ENCODE data around the gene GRK5.
"Not testable (repeated sequence)": the region's sequence is repeated elsewhere in the genome, so short reads cannot be mapped to it uniquely, and the experiment has no call there.

GRK5 gene

DNA sequence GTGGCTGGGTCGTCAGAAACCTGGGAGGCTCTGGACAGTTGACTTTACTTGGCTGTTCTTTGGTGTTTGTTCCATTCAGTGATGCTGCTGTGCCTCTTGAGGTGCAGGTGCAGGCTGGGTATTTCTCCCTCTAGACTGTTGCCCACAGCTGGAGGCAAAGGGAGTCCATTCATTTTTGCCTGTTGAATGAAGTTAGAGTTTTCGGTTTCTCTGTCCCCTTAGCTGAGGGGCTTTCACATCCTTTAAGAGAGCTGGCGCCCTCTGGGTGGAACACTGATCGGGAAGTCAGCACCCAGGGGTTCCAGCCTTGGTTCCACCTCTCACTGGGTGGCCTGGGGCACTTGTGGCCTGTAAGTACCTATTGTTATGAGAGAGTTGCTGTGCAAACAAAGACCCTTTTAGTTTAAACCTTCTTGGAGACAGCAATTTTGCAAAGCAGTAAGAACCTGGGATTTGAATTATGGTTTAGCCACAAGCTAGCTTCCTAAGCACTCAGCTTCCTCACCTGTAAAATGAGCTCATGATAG is 67.2 kb downstream of the GRK5 start:
- DNase-seq (ENCODE audit: low spot score): no peak

DNA sequence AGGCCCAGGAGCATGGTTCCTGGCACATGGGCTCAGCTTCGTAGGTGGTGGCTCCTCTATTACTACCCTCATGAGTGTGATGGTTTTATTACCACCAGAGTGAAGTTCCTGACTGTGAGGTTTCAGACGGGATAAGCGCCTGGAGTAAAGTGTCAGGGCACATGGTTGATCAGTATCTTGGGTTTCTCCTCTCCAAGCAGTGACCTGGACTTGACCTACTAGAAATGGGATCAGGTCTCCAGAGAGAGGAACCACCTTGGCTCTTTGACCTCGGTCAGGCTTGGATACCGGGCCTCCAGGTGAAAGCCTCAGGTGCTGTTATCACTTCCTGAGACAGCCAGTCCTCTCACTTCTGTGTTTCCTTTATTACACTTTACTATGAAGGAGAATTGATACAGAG is 67.7 kb downstream of the GRK5 start:
- no peak for DNase-seq (ENCODE audit: low spot score)

DNA sequence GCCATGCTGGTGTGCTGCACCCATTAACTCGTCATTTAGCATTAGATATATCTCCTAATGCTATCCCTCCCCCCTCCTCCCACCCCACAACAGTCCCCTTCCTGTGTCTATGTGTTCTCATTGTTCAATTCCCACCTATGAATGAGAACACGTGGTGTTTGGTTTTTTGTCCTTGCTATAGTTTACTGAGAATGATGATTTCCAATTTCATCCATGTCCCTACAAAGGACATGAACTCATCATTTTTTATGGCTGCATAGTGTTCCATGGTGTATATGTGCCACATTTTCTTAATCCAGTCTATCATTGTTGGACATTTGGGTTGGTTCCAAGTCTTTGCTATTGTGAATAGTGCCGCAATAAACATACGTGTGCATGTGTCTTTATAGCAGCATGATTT is 68.8 kb downstream of the GRK5 start:
- not testable (repeated sequence) for DNase-seq (ENCODE audit: low spot score)

DNA sequence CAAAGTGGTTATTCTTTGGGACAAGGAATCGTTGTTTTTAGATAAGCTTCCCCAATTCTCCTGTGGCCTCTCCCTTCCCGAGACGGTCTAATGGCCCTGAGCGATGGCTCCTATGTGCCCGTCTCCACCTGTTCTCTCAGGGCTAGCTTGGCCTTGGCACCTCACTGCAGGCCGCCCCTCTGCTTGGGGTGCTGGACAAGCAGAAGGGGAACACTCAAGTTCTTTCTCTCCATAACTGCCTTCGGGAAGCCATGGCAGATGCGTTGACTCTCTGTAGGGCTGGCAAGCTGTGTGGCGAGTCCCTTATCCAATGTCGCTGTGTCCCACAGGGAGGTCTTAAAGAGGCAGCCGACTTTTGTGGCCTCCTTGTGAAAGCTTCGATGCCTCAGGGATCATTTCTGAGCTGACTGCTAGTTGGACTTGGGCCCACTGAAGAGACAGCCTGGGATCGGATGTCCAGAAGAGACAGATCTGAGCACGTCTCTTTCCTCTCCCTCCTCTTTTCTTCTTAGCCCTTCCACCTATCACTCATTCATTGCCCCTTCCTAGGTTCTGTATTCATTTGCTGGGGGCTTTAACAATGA is 70.8 kb downstream of the GRK5 start:
- DNase-seq (ENCODE audit: low spot score): no peak

DNA sequence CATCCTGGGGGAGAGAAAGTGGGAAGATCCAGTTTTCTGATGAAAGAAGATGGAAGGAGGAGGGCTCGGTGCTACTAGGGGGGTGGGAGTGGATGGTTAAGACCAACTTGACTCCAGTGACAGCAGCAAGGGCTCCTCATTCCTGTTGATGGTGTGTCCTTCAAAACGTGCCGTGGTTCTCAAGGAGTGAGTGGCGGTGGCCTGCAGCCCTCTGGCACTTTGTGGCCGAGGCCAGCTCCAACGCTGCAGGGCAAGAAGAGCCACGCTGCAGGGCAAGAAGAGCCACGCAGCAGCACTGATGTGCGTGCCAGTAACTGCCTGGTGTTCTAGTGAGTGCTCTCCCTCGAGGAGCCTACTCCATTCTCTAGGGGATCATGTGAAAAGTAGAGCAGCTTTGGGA is 72.1 kb downstream of the GRK5 start:
- no peak for DNase-seq (ENCODE audit: low spot score)

DNA sequence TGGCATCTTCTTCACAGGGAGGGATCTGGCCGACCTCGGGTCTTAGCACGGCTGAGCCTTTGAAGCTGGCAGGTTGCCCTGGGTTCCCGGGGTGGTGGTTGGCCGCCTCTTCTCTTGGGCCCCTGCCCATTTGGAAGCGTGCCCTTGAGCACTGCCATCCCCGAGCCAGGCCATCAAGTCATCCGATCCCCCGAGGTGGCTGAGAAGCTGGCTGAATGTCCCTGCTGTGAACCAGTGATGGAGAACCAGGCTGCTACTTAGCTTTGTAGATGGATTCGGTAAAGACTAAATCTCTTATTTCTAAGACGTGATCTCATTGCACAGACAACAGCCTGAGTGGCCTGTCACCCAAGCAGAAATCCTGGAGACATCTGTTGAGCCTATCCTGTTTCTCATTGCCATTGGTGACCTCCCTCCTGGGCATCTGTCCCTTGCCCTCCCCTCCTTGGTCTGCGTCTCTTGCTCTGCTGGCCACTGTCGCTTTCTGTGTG is 74.3 kb downstream of the GRK5 start:
- peak; percentile 65 for DNase-seq (ENCODE audit: low spot score)

DNA sequence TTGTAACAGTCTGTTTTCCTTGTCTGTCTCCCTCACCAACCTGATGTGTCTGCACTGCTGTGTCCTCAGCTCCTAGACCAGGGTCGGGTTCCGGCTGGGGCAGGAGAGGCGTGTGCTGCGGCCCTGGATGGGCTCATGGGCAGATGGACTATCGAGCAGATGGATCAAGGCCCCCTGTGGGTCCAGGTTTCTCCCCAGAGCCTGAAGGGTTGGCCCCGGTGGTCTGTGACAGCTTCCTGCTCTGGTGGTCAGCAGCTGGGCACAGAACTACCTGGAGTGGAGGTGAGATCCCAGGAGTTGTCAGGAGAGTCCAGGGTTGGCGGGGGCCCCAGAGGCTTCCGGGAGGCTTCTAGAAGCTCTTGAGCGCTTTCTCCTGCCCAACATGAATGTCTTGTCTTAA is 75.1 kb downstream of the GRK5 start:
- DNase-seq (ENCODE audit: low spot score): no peak

DNA sequence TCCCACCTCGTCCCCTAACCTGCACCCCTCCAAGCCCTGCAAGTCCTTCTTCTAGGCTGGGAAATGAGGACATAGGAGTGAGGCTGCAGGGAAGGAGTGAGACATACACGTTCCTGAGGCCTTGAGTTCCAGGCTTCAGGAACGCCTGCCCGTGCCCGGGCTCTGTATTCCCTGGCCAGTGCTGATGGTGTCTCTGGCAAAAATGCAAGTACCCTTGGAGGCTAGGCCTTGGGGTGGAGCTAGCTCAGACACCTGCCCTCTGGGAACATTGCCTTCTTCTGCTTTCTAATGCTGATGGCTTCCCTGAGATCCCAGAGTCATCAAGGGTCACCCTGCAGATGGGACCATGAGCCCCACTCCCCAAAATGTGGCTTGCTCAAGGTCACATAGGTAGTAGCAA is 76.0 kb downstream of the GRK5 start:
- DNase-seq (ENCODE audit: low spot score): no peak

DNA sequence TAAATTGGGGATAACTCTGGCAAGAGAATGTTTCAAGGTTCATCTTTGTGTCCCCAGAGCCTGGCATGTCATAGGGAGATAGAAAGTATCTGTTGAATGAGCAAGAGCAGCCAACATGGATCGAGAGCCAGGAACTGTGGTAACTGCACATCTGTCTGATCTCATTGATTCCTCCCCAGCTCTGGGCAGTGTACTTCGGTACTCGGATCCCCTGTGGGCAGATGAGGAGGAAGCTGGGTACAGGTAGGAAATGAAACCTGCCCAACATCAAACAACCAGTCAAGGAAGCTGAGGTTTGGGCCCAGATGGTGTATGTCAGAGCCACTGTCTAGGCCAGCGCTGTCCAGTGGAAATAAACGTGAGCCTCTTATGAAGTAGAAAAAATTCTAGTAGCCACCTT is 76.4 kb downstream of the GRK5 start:
- no peak for DNase-seq (ENCODE audit: low spot score)

DNA sequence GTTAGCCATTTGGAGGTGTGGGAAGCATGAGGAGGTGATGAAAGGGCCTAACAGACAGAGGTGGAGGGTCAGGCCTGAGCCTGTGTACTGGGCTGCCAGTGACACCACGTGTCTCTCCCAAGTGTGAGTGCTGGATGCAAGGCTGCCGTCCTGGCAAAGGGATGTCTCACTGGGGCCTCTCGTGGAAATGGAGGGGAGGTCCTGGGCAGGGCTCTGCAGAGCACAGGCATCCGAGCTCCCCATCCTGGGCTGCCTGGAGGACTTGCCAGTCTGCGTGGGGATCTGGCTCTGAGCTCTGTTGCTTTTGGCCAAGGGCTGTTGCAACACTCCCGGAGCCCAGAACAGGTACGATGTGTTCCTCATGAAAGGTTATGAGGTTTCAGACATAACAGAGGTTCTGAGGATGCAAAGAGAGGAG is 77.3 kb downstream of the GRK5 start:
- DNase-seq (ENCODE audit: low spot score): no peak

DNA sequence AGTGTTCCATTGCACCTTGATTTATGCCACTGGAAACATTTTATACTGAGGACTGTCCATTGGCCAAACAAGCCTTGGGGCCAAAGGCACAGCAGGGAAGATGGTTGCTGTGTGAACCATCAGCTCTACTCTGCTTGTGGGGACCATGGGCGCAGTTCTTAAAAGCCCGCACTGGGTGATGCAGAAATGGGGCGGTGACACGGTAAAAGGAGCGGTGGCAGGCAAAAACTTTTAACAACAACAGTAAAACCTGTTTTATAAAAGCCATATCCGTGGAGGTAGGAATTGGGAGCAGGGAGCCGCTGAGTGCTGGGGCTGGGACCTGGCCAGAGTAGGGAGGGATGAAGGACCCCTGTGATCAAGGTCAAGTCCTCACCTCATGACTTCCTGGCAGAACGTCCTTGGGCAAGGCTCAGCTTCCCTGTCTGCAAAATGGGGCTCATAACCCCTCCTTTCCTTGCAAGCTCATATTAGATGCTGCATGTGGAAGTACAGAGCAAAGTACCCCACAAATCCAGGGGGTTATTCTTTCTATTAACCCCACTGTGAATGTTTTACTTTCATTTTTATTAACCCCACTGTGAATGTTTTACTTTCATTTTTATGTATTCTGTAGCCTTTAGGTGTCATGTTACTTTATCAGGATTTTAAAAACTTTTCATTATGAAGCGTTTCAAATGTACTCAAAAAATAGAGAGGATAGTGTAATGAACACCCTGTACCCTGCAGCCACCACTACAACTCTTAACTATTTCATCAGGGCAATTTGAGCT is 78.3 kb downstream of the GRK5 start:
- DNase-seq (ENCODE audit: low spot score): no peak

DNA sequence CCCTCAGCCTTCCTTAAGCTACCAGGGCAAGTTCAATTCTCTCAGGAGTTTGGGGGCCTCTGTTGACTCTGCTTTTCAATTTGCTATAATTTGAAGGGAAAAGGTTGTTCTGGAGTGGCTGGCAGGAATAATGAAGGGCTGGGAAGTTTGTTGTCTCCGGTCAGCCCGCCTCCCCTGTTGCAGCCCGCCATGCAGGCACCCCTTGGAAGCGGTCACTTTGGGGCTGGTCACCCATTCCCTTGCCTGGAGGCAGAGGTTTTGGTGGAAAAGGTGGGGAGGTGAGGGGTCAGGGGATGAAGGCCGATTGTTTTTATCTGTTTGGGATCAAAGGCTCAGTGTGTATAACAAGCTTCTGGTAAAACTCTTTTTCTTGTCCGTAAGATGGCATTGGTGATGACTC is 79.1 kb downstream of the GRK5 start:
- DNase-seq (ENCODE audit: low spot score): no peak

DNA sequence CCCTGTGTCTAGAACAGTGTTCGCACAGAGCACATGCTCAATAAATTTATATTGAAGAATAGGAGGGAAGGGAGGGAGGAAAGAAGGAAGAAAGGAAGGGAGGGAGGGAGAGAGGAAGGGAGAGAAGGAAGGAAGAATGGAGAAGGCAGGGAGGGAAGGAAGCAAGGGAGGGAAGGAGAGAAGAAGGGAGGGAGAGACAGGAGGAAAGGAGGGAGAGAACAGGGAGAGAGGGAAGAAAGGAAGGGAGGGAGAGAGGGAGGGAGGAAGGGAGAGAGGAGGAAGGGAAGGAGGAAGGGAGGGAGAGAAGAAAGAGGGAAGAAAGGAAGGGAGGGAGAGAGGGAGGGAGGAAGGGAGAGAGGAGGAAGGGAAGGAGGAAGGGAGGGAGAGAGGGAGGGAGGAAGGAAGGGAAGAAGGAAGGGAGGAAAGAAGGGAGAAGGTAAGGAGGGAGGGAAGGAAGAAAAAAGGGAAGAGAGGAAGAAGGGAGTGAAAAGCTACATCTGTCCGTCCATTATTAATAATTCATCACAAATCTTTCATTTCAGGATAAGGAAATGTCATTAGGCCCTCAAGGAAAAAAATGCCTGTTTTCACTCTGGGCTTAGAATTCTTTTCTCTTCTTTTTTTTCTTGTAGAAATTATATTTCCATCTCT is 79.7 kb downstream of the GRK5 start:
- DNase-seq (ENCODE audit: low spot score): no peak

DNA sequence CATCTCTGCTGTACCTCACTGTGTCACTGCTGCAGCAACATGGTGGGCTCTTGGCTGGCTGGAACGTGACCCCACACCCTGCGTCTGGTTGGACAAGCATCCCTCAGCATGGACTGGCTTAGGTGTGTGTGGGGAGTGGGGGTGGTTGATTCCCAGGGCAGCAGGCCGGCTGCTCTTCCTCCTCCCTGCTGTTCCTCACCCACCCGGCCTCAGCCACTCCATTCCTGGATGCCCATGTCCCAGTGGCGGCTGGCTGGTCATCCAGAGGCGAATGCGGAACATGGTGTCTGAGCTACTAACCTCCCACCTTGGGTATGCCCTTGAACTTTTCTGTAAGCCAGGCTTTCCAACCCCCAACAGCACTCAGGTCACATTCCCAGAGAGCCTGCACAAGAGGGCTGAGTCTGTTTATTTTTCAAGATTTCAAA is 81.2 kb downstream of the GRK5 start:
- no peak for DNase-seq (ENCODE audit: low spot score)

DNA sequence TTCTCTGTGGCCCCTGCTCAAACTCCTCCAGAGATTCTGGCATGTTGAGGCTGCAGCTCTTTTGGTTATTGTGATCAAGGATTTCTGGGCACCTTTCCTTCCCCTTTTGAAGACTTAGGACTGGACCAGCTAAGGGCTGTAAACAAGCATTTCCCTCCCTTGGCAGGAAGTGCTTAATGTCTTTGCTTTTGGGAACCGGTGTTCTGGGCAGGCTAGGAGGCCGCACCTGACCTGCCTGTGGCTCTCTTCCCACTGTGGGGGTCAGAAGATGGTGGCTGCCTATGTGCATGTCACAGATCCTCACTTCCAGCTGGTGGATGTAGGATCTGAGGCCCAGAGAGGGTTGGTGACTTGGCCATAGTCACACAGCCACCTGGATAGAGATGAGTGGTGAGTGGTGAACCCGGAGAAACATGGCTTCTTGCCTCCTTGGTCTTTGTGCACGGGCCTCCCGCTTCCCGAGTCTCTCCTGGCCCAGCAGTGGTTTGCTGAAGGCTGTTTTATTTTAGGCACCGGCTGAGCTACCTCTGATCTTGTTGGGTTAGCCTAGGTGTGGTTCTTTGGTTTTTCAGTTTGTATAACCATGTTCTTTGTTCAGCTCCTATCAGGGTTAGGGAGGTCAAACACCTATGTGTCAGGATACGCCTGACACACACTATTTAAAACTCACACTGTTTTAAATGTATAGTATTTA is 82.0 kb downstream of the GRK5 start:
- no peak for DNase-seq (ENCODE audit: low spot score)

DNA sequence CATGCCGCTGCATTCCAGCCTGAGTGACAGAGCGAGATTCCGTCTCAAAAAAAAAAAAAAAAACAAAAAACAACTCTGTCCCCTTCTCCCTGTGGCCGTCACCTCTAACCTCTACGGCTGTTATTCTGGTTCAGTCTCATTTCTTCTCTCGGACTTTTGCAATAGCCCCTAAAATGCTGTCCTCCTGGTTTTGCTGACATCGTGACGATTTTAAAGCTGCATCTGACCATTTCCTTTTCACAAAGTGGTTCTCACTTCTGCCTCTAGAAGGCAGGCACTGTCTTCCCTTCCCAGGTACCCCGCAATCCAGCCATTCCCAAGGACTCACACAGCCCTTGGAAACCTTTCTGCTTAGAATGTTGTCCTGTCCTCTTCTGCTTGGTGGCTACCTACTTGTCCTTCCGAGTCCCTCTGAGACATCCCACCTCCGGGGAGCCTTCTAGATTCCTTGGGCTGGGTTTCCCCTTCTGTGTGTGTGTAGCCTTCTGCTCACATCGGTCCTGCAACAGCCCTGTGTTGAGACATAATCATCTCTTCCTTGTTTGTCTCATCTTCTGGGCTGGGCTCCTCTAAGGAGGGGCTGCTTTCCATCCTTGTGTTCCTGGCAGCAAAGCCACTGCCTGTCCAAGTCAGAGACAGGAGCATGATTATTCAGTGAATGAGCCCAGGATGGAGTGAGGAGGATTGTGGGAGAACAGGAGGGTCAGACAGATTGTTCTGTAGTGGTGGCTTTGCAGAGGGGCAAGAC is 83.1 kb downstream of the GRK5 start:
- DNase-seq (ENCODE audit: low spot score): no peak

DNA sequence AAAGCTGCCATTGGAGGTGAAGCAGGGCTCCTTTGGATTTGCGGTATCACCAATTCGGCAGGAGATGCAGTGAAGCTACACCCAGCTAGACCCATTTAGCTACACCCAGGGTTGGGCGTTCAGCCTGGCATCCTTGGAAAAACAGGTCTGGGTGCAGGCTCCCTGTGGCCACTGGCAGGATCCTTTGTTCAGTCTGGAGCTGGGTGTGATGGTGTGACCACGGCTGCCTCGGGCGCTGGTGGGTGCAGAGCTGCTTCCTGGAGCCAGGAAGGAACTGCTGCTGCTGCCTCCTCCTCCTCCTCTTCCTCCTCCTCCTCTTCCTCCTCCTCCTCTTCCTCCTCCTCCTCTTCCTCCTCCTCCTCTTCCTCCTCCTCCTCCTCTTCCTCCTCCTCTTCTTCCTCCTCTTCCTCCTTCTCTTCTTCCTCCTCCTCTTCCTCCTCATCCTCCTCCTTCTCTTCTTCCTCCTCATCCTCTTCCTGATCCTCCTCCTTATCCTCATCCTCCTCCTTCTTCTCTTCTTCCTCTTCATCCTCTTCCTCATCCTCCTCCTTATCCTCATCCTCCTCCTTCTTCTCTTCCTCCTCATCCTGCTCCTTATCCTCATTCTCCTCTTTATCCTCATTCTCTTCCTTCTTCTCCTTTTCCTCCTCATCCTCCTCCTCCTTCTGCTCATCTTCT is 84.0 kb downstream of the GRK5 start:
- DNase-seq (ENCODE audit: low spot score): no peak

DNA sequence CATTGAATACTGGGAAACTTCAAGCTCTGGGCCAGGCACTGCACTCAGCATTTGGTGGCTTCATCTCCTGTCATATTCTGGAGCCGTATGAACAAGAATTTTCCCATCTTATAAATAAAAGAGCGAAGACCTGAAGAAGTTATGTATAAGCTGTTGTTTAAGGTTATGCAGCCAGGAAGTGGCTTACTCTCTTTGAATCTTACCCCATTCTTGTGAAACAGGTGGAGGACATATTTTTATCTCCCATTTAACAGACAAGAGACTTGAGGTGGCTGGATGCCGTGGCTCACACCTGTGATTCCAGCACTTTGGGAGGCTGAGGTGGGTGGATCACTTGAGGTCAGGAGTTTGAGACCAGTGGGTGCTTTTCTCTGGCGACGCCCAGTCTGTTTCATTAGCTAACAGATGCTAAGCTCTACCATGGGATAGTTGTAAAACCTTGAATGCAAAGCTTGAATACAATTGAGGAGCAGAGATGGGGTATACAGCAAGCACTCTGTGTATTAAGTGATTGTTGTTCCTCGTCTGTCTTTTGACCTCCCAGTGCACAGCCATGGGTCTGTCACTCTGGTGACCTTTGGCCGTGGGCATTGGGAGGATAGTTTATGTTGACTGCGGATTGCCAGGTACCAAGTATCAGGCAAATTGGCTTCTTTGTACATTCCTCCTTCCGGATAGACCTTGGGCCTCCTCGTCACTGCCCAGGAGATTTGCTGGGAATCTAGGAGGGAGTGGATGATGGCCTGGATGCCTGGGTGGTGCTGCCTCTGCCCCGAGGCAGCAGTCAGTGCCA is 85.8 kb downstream of the GRK5 start:
- DNase-seq (ENCODE audit: low spot score): no peak

DNA sequence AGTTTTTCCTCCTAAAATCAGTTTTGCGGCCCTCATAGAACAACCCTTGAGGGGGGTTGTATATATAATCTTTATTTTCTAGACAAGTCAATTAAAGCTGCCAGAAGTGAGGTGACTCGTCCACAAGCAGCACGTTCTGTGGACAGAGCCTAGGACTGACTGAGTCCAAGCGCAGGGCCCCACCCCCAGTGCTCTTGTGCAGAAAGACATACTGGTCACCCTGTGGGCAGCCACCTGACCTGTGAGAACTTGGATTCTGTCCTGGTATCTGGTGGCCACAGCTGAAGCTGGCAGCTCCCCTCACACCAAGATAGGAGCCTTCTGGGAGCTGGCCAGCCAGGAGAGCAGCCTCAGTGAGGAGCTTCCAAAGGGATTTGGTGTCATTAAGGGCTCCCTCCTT is 89.3 kb downstream of the GRK5 start:
- no peak for DNase-seq (ENCODE audit: low spot score)

DNA sequence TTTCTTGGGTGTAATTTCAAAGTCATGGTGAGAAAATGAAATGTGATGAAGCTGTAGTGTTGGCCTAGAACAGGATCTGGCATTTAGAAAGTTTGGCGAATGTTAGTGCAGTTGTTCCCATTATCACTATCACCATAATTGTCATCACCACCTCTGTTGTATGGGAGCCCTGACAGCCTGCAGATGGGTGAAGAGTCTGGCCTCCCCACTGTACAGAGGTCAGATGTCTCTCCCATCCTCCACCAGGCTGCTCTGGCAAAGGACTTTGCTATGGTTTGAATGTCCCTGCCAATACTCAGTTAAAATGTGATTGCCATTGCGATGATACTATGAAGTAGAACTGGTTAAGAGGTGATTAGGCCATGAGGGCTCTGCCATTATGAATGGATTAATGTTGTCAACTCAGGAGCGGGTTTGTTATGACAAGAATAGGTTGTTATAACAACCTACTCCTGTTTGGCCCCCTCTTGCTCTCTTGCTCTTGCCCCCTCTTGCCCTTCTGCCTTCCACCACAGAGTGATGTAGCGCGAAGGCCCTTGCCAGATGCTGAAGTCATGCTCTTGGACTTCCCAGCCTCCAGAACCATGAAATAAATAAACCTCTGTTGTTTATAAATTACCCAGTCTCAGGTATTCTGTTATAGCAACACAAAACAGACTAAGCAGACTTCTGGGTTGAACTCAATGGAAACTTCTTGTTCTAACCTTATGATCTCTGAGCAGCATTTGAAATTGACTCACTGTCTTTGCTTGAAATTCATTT is 90.0 kb downstream of the GRK5 start:
- DNase-seq (ENCODE audit: low spot score): no peak
